Medulla oblongata (tissue), 1 donor: ENCODE results near the gene CD160.
"Not testable (repeated sequence)": the region's sequence is repeated elsewhere in the genome, so short reads cannot be mapped to it uniquely, and the experiment has no call there.

Experiments used
- DNase-seq: peaks from one replicate; pipeline ENCODE4 v3.0.0-alpha.2; 2015; ENCODE audit errors: extremely low spot score

The CD160 gene

GRCh38 chr1:145710291-145711027 is 8.8 kb upstream of the CD160 start:
- no peak for DNase-seq

GRCh38 chr1:145711213-145711651 is 8.1 kb upstream of the CD160 start:
- peak; percentile 17 for DNase-seq

DNA sequence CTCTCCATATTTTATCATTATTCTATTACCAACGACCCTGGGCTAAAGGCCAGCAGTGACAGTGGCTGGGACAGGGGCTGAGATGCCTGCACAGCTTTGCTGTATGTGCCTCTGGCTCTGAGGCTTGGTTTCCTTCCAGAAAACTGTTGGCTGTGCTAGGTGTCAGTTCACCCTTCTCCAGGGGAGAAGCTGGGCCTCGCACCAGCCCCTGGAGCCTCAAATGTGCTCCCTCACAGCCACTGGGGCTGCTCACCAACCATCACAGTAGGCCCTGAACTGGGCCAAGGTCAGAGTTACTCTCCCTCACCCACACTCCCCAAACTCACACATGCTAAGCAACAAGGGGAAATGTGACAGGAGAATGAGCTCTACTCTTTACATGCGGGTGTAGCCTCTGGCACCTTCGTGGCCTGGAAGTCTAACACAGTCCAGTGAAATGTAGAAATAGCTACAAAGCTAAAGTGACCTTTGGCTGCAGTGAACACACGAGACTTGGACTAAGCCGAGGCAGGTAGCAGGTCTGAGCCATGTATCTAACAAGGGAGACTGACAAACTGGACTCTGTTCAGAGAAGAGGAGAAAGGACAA is 4.7 kb upstream of the CD160 start:
- DNase-seq: no peak

GRCh38 chr1:145716641-145717345 is 2.5 kb upstream of the CD160 start:
- DNase-seq: no peak

DNA sequence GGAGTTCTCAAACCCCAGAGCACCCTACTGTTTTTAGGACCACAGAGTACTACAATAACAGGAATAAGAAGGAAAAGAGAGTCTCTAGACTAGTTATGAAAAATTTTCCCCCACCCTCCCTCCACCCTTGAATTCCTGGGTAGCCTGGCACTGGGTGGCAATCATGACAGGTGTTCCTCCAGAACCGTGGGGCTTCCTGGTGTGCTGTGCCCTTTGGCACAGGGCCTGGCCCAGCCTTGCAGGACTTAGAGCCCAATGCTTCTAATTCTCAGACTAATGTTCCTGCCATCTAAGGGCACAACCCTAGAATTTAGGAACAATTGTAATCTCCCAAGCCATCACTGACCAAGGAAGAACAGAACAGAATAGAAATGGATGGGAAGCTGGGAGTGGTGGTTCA is 1.5 kb upstream of the CD160 start:
- no peak for DNase-seq

DNA sequence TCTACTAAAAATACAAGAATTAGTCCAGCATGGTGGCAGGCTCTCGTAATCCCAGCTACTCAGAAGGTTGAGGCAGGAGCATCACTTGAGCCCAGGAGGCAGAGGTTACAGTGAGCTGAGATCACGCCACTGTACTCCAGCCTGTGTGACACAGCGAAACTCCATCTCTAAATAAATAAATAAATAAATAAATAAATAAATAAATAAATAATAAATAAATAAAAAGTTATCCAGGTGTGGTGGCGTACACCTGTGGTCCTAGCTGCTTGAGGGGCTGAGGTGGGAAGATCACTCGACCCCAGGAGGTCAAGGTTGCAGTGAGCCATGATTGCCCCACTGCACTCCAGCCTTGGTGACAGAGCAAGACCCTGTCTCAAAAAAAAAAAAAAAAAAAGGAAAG is 834 bp upstream of the CD160 start:
- not testable (repeated sequence) for DNase-seq

GRCh38 chr1:145720556-145720877 is 1.2 kb downstream of the CD160 start:
- no peak for DNase-seq

GRCh38 chr1:145720878-145721671 is 1.8 kb downstream of the CD160 start:
- peak; percentile 72 for DNase-seq

GRCh38 chr1:145726193-145726592 is 6.9 kb downstream of the CD160 start:
- not testable (repeated sequence) for DNase-seq

DNA sequence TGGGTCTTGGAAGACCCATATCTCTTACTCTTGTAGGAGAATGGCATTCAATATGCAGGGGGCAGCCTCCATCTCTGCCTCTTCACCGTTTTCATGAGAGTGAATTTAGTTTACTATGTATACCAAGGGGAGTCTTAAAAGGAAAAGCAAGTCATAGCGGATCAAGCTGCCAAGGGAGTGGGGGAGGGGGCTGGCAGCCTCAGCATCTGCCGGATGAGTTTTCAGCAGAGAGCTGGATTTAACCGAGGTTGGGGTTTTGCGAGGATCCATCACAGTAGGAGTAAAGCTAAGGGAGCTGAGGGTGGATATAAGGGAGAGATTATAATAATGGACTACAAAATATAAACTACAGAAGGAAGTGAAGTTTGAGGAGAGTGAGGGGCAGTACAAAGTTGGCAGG is 9.9 kb downstream of the CD160 start:
- no peak for DNase-seq

DNA sequence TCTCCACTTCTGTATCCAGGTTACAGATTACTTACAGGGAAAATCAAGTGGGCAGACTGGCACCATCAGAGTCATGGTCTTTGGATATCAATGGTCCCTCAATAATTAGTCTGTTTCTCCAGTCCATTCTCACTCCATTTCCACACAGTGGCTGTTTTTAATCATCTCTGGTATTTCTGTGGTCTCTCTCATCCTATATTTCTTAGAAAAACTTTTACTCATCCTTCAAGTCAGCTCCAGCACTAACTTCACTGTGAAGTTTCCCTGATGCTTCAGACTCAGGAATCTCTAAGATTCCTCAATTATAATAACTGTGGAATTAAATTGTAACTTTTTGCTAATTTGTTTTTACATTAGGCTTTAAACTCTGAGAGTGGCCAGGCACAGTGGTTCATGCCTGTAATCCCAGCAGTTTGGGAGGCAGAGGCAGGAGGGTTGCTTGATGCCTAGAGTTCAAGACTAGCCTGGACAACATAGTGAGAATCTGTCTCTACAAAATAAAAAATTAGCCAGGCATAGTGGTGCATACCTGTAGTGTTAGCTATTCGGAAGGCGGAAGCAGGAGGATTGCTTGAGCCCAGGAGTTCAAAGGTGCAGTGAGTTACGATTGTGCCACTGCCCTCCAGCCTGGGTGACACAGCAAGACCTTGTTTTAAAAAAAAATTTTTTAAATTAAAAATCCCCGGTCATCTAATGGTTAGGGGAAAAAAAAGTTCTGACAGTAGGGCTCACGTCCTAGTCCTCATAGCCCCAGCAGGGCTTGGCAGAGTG is 10.6 kb downstream of the CD160 start:
- DNase-seq: no peak

GRCh38 chr1:145730467-145730866 is 11.2 kb downstream of the CD160 start:
- DNase-seq: no peak

DNA sequence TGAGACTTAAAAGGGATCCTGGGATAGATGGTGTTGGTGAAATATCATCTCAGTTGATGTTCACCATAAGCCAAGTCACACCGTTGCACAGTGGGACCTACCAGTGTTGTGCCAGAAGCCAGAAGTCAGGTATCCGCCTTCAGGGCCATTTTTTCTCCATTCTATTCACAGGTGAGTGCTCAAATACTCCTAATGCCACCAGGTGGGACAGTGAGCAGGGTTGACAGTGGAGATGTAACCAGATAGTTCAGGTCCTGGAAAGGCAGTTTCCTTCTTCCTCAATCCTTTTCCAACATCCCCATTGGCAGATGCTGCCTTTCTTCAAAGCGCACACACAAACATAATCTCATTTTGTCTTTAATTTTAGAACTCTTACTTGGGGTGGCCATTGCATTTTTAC is 11.6 kb downstream of the CD160 start:
- DNase-seq: no peak

DNA sequence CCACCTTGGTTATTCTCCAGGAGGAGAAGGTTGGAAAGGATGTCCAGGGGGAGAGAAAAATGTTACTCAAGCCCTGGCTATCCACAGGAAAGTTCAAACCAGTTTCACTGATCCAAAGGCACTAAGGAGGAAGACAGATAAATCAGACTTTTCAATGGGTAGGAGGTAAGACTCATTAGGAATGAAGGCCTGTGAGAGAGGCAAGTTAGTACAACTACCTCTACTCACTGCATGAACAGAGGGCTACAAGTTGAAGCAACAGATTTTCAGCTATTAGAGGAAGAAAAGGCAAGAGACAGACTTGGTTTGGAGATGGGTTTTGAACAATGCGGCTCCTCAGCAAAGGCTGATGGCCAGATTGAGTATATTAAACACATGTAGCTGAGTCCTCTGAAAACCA is 16.9 kb downstream of the CD160 start:
- no peak for DNase-seq

GRCh38 chr1:145740269-145740668 is 21.0 kb downstream of the CD160 start:
- DNase-seq: no peak

DNA sequence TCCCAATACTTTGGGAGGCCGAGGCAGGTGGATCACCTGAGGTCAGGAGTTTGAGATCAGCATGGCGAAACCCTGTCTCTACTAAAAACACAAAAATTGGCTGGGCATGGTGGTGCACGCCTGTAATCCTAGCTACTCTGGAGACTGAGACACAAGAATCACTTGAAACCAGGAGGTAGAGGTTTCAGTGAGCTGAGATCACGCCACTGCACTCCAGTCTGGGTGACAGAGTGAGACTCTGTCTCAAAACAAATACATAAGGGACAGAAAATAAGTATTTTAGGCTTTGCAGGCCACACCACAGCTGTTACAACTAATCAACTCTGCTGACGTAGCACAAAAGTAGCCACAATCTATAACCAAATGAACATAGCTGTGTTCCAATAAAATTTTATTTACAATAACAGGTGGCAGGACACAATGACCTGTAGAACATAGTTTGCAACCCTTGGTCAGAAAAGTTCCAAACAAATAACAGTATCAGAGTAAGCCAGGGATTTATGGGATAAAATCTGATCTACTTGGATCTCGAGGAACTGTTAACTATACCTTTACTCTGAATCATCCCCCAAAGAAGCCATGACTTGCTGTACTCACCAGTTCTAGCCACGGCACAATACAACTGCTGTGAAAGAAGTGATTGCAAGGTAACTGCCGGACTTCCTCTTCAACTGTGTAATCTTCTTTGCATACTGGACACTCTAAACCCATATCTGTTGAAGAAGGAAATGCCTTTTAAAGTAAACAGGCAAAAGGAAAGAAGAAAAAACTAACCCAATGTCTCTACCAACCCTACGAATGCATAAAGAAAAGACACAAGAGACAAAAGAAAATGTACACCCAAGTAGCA is 28.3 kb downstream of the CD160 start:
- DNase-seq: no peak

GRCh38 chr1:145750426-145750825 is 31.1 kb downstream of the CD160 start:
- DNase-seq: no peak

- peak; percentile 65 for DNase-seq
Observed at GRCh38 chr1:145751491-145752037, 32.3 kb downstream of the CD160 start.

- DNase-seq: no peak
Observed at GRCh38 chr1:145757420-145757819, 38.1 kb downstream of the CD160 start.

DNA sequence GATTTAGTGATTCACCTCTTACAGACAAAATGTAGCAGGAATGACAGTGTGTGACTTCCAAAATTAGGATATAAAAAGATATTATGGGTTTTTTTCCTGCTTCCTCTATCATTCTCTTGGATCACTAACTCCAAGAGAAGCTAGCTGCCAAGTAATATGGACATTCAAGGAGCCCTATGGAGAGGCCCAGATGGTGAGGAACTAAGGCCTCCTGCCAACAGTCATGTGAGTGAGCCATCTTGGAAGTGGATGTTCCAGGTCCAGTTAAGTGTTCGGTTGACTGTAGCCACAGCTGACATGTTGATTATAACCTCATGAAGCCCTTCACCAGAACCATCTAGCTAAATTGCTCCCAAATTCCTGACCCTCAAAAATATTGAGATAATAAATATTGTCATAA is 38.8 kb downstream of the CD160 start:
- no peak for DNase-seq
